SK-N-SH (cell line): Measurements from ENCODE around the gene TMEM62.

Experiments used
- CTCF ChIP-seq: fragments of 200-600 bp; sonication (generic); IDR thresholded peaks from 2 replicates; pipeline ENCODE4 v1.6.1; 2017; ENCODE audit warnings: antibody characterized with exemption, mild to moderate bottlenecking, moderate library complexity
- JUND ChIP-seq: IDR thresholded peaks from 2 replicates; pipeline ENCODE4 v1.4.0; 2012

- no peak for TF ChIP-seq JUND
- no peak for TF ChIP-seq CTCF
Measured at GRCh38 chr15:43209059-43209824, 75.9 kb downstream of the TMEM62 start.
